ENCODE data around the gene HNRNPDL. TPM values are rescaled to one million over a fixed set of nuclear protein-coding genes. Genes with fewer than 3 reads are reported as not detected.
A peak's percentile ranks its signal among the peaks of the same experiment; 100 is the strongest.

HNRNPDL gene
- total and polyA plus RNA-seq, 8 donors: 139 to 593 (median 507) TPM

- DNase-seq: peak in 2 of 4 donors; percentile 40 to 83
- no peak for TF ChIP-seq CTCF (IDR thresholded peaks at IDR 0.05)
- Histone ChIP-seq H3K27ac (peak overlapping the region; percentile 99), H3K36me3 (peaks cover 0 to 13% of the 10 kb centered on the region in 2 donors), H3K4me1 (peaks cover 17 to 46% of the 10 kb centered on the region in 2 donors), H3K9me3 (no peaks in the 10 kb centered on the region), H3K4me3 (peak overlapping the region; percentile 86 to 97), H3K27me3 (no peaks in the 10 kb centered on the region)
- ATAC-seq: peak; percentile 15
- intact Hi-C loops (cut with DNase I): no loop called here
Observed at GRCh38 chr4:82430964-82431745, 893 bp upstream of the HNRNPDL start.

GRCh38 chr4:82429728-82430192 is 502 bp downstream of the HNRNPDL start:
- H3K9me3 ChIP-seq: no peaks in the 10 kb centered on the region
- intact Hi-C loops (cut with DNase I): loop anchor here in 1 of 2 donors (10.0 kb wide), 1 partner anchor 55 kb away; the partner anchor contains the start of gene HNRNPD
- H3K27me3 ChIP-seq: no peaks in the 10 kb centered on the region
- DNase-seq: peak in 2 of 4 donors; percentile 81 to 94
- H3K36me3 ChIP-seq: peaks cover 4 to 27% of the 10 kb centered on the region in 2 donors
- ATAC-seq: no peak
- H3K4me1 ChIP-seq: peaks cover 17 to 59% of the 10 kb centered on the region in 2 donors
- TF ChIP-seq CTCF (IDR thresholded peaks at IDR 0.05): peak in 1 of 2 donors; percentile 23
- H3K27ac ChIP-seq: peak overlapping the region; percentile 99
- H3K4me3 ChIP-seq: peak overlapping the region; percentile 86 to 97

- peaks cover 6 to 33% of the 10 kb centered on the region in 2 donors for H3K36me3 ChIP-seq
- H3K27ac ChIP-seq: peak overlapping the region; percentile 99
- H3K4me1 ChIP-seq: peaks cover 17 to 62% of the 10 kb centered on the region in 2 donors
- DNase-seq (peak; percentile 93 to 97 (median 95)), ATAC-seq (peak; percentile 85)
- H3K27me3 ChIP-seq: no peaks in the 10 kb centered on the region
- H3K9me3 ChIP-seq: no peaks in the 10 kb centered on the region
- peak; percentile 92 to 100 for TF ChIP-seq CTCF (IDR thresholded peaks at IDR 0.05)
- peak overlapping the region; percentile 86 to 97 for H3K4me3 ChIP-seq
- intact Hi-C loops (cut with DNase I): loop anchor here in 1 of 2 donors (10.0 kb wide), 1 partner anchor 54 kb away; the partner anchor contains the start of gene HNRNPD
Observed at GRCh38 chr4:82428969-82429727, 1.1 kb downstream of the HNRNPDL start.

- ATAC-seq (no peak), DNase-seq (no peak)
- peak overlapping the region in 1 of 2 donors; percentile 99 for H3K27ac ChIP-seq
- no peaks in the 10 kb centered on the region for H3K9me3 ChIP-seq
- intact Hi-C loops (cut with DNase I): loop anchor here in 1 of 2 donors (10.0 kb wide), 1 partner anchor 54 kb away; the partner anchor contains the start of gene HNRNPD
- peaks cover 8 to 39% of the 10 kb centered on the region in 2 donors for H3K36me3 ChIP-seq
- peaks cover 17 to 67% of the 10 kb centered on the region in 2 donors for H3K4me1 ChIP-seq
- H3K27me3 ChIP-seq: no peaks in the 10 kb centered on the region
- no peak for TF ChIP-seq CTCF (IDR thresholded peaks at IDR 0.05)
- peak overlapping the region; percentile 86 to 97 for H3K4me3 ChIP-seq
Observed at GRCh38 chr4:82428526-82428968, 1.7 kb downstream of the HNRNPDL start.

Measured in left lung (tissue), 10 donors.